Neural progenitor cell (in vitro differentiated cells): ENCODE measurements around the gene RBM19. TPM values are rescaled to one million over a fixed set of nuclear protein-coding genes. Genes with fewer than 3 reads are reported as not detected.

Experiments used
- DNase-seq: peaks from one replicate; pipeline ENCODE4 v3.0.0-alpha.2; 2016; ENCODE audit warnings: low spot score
- H2AFZ ChIP-seq: fragments of 200-600 bp; sonication (generic); replicated peaks from 2 replicates; pipeline ENCODE4 v1.6.1; 2016; ENCODE audit warnings: antibody characterized with exemption
- H3F3A ChIP-seq: fragments of 200-600 bp; sonication (generic); 2 replicates; pipeline ENCODE4 v1.6.1; 2016; ENCODE audit warnings: antibody characterized with exemption, low read depth
- H3K27ac ChIP-seq: fragments of 200-600 bp; sonication (generic); 2 replicates; pipeline ENCODE4 v1.5.1; 2016; ENCODE audit warnings: mild to moderate bottlenecking
- H3K27me3 ChIP-seq: fragments of 200-600 bp; sonication (generic); 2 replicates; pipeline ENCODE4 v1.6.1; 2016; ENCODE audit warnings: mild to moderate bottlenecking, moderate library complexity
- H3K36me3 ChIP-seq: fragments of 200-600 bp; sonication (generic); 2 replicates; pipeline ENCODE4 v1.5.1; 2016
- H3K4me1 ChIP-seq: fragments of 200-600 bp; sonication (generic); 2 replicates; pipeline ENCODE4 v1.6.1; 2016; ENCODE audit warnings: mixed run types
- H3K4me2 ChIP-seq: fragments of 200-600 bp; sonication (generic); 2 replicates; pipeline ENCODE4 v1.6.1; 2016
- H3K4me3 ChIP-seq: fragments of 200-600 bp; sonication (generic); 2 replicates; pipeline ENCODE4 v1.5.1; 2016
- H3K79me2 ChIP-seq: fragments of 200-600 bp; sonication (generic); 2 replicates; pipeline ENCODE4 v1.6.1; 2016; ENCODE audit warnings: low read depth
- H3K9ac ChIP-seq: fragments of 200-600 bp; sonication (generic); 2 replicates; pipeline ENCODE4 v1.6.1; 2016
- H3K9me3 ChIP-seq: fragments of 200-600 bp; sonication (generic); 2 replicates; pipeline ENCODE4 v1.5.1; 2016; ENCODE audit warnings: low read depth
- H4K20me1 ChIP-seq: fragments of 200-600 bp; sonication (generic); 2 replicates; pipeline ENCODE4 v1.6.1; 2016; ENCODE audit warnings: low read depth
- H3K27ac Mint-ChIP-seq: 3 replicates; pipeline ENCODE4 v1.8.0; 2021; ENCODE audit warnings: mixed read lengths
- H3K27me3 Mint-ChIP-seq: 2 replicates; pipeline ENCODE4 v1.8.0; 2022; ENCODE audit warnings: low read depth, mild to moderate bottlenecking, inconsistent platforms, moderate library complexity, mixed read lengths; ENCODE audit not compliant: insufficient read depth
- H3K36me3 Mint-ChIP-seq: 3 replicates; pipeline ENCODE4 v1.8.0; 2021; ENCODE audit warnings: mixed read lengths
- H3K4me1 Mint-ChIP-seq: 3 replicates; pipeline ENCODE4 v1.8.0; 2021; ENCODE audit warnings: mixed read lengths
- H3K4me3 Mint-ChIP-seq: 3 replicates; pipeline ENCODE4 v1.8.0; 2021; ENCODE audit warnings: mild to moderate bottlenecking, moderate library complexity, mixed read lengths
- H3K9me3 Mint-ChIP-seq: 3 replicates; pipeline ENCODE4 v1.8.0; 2020; ENCODE audit warnings: mixed read lengths
- CTCF ChIP-seq: fragments of 200-600 bp; sonication (generic); IDR thresholded peaks from 2 replicates; pipeline ENCODE4 v1.5.1; 2017; ENCODE audit warnings: antibody characterized with exemption, mild to moderate bottlenecking
- EZH2 ChIP-seq: fragments of 200-600 bp; sonication (generic); IDR thresholded peaks from 2 replicates; pipeline ENCODE4 v1.6.1; 2017; ENCODE audit warnings: antibody characterized with exemption, mild to moderate bottlenecking, moderate library complexity
- EZH2phosphoT487 ChIP-seq: fragments of 200-600 bp; sonication (generic); IDR thresholded peaks from 2 replicates; pipeline ENCODE4 v1.6.1; 2017; ENCODE audit warnings: antibody characterized with exemption
- total RNA-seq: library from RNA; depleted of rRNA; stranded (reverse); fragments of >200 nt; gene quantifications from 2 replicates; pipeline ENCODE4 v1.2.3, GENCODE V29; 2015; ENCODE audit warnings: low replicate concordance

RBM19 gene
- total RNA-seq, 1 donor from 2014 or later = 23.5 TPM

- no peak for DNase-seq
- Mint-ChIP-seq H3K4me3 (no peak overlapping the region), H3K36me3 (peaks cover 17% of the 10 kb centered on the region), H3K9me3 (no peaks in the 10 kb centered on the region), H3K27ac (no peak overlapping the region), H3K27me3 (no peaks in the 10 kb centered on the region), H3K4me1 (peaks cover 27% of the 10 kb centered on the region)
- TF ChIP-seq CTCF = no peak
- no peak for TF ChIP-seq EZH2phosphoT487
- TF ChIP-seq EZH2 = no peak
- Histone ChIP-seq H3K4me2 (no peak overlapping the region), H3K27me3 (no peaks in the 10 kb centered on the region), H2AFZ (no peak overlapping the region), H4K20me1 (no peaks in the 10 kb centered on the region), H3K79me2 (no peaks in the 10 kb centered on the region), H3F3A (peaks cover 22% of the 10 kb centered on the region), H3K4me1 (peaks cover 27% of the 10 kb centered on the region), H3K27ac (no peak overlapping the region), H3K9me3 (no peaks in the 10 kb centered on the region), H3K9ac (no peak overlapping the region), H3K4me3 (no peak overlapping the region), H3K36me3 (no peaks in the 10 kb centered on the region)
Measured at GRCh38 chr12:113926788-113927187, 39.3 kb downstream of the RBM19 start.

- H3K36me3 ChIP-seq = no peaks in the 10 kb centered on the region
- DNase-seq = no peak
- H3K4me1 Mint-ChIP-seq = peaks cover 17% of the 10 kb centered on the region
- TF ChIP-seq CTCF (no peak), EZH2 (no peak), EZH2phosphoT487 (no peak)
- H3F3A ChIP-seq = peaks cover 9% of the 10 kb centered on the region
- no peaks in the 10 kb centered on the region for H3K27me3 ChIP-seq
- no peak overlapping the region for H3K27ac ChIP-seq
- H2AFZ ChIP-seq = no peak overlapping the region
- no peaks in the 10 kb centered on the region for H3K9me3 Mint-ChIP-seq
- no peak overlapping the region for H3K4me3 ChIP-seq
- H3K36me3 Mint-ChIP-seq = peaks cover 16% of the 10 kb centered on the region
- H4K20me1 ChIP-seq = no peaks in the 10 kb centered on the region
- no peaks in the 10 kb centered on the region for H3K27me3 Mint-ChIP-seq
- H3K27ac Mint-ChIP-seq = no peak overlapping the region
- H3K4me1 ChIP-seq = peaks cover 10% of the 10 kb centered on the region
- no peaks in the 10 kb centered on the region for H3K9me3 ChIP-seq
- H3K79me2 ChIP-seq = no peaks in the 10 kb centered on the region
- no peak overlapping the region for H3K9ac ChIP-seq
- no peak overlapping the region for H3K4me2 ChIP-seq
- H3K4me3 Mint-ChIP-seq = no peak overlapping the region
Measured at GRCh38 chr12:113924341-113924740, 41.8 kb downstream of the RBM19 start.

- Histone ChIP-seq H3K9me3 (no peaks in the 10 kb centered on the region), H3F3A (no peaks in the 10 kb centered on the region), H3K27ac (no peak overlapping the region), H3K4me1 (no peaks in the 10 kb centered on the region), H3K4me2 (no peak overlapping the region), H3K79me2 (no peaks in the 10 kb centered on the region), H3K4me3 (no peak overlapping the region), H3K36me3 (no peaks in the 10 kb centered on the region), H3K27me3 (no peaks in the 10 kb centered on the region), H2AFZ (no peak overlapping the region), H4K20me1 (no peaks in the 10 kb centered on the region), H3K9ac (no peak overlapping the region)
- Mint-ChIP-seq H3K9me3 (no peaks in the 10 kb centered on the region), H3K4me1 (peaks cover 8% of the 10 kb centered on the region), H3K4me3 (no peak overlapping the region), H3K36me3 (peaks cover 14% of the 10 kb centered on the region), H3K27me3 (no peaks in the 10 kb centered on the region), H3K27ac (no peak overlapping the region)
- no peak for TF ChIP-seq CTCF
- no peak for TF ChIP-seq EZH2
- no peak for TF ChIP-seq EZH2phosphoT487
- DNase-seq = no peak
Measured at GRCh38 chr12:113923251-113923650, 42.9 kb downstream of the RBM19 start.

- Histone ChIP-seq H3K9ac (no peak overlapping the region), H3K27me3 (no peaks in the 10 kb centered on the region), H3K9me3 (no peaks in the 10 kb centered on the region), H3K36me3 (no peaks in the 10 kb centered on the region), H2AFZ (no peak overlapping the region), H4K20me1 (no peaks in the 10 kb centered on the region), H3K4me2 (no peak overlapping the region), H3K79me2 (no peaks in the 10 kb centered on the region), H3K4me1 (no peaks in the 10 kb centered on the region), H3K27ac (no peak overlapping the region), H3K4me3 (no peak overlapping the region), H3F3A (no peaks in the 10 kb centered on the region)
- no peak for DNase-seq
- Mint-ChIP-seq H3K4me3 (no peak overlapping the region), H3K9me3 (no peaks in the 10 kb centered on the region), H3K27ac (no peak overlapping the region), H3K36me3 (peaks cover 11% of the 10 kb centered on the region), H3K4me1 (no peaks in the 10 kb centered on the region), H3K27me3 (no peaks in the 10 kb centered on the region)
- TF ChIP-seq CTCF = no peak
- no peak for TF ChIP-seq EZH2
- no peak for TF ChIP-seq EZH2phosphoT487
Measured at GRCh38 chr12:113921430-113921829, 44.7 kb downstream of the RBM19 start.
